K562 (cell line): ENCODE measurements around the gene SMIM12. TPM values are rescaled to one million over a fixed set of nuclear protein-coding genes. Genes with fewer than 3 reads are reported as not detected.

Source experiments
- CBX2 ChIP-seq: fragments of 200-600 bp; sonication (generic); IDR thresholded peaks from one replicate; pipeline ENCODE4 v1.6.1; 2012; ENCODE audit warnings: mild to moderate bottlenecking, low read length, inconsistent platforms; ENCODE audit not compliant: insufficient read depth, poor library complexity, severe bottlenecking
- GATAD2A ChIP-seq: fragments of 450-650 bp; IDR thresholded peaks from 2 replicates; pipeline ENCODE4 v1.6.1; 2017
- HIVEP1 ChIP-seq: fragments of 250-450 bp; sonication (Bioruptor Pico); IDR thresholded peaks from 2 replicates; pipeline ENCODE4 v1.4.0; 2020; ENCODE audit warnings: mild to moderate bottlenecking
- MED1 ChIP-seq: sonication (generic); formaldehyde crosslinking; IDR thresholded peaks from 2 replicates; pipeline ENCODE4 v1.8.1; 2023; ENCODE audit warnings: missing genetic modification reagents, borderline replicate concordance
- SMARCA4 ChIP-seq: fragments of 450-650 bp; IDR thresholded peaks from 2 replicates; pipeline ENCODE4 v1.6.1; 2016
- TBP ChIP-seq: optimal IDR thresholded peaks from 2 replicates; pipeline ENCODE3; 2011; ENCODE audit warnings: low read depth, low read length, improper control_type of control experiment
- ZNF764 ChIP-seq: fragments of 250-450 bp; sonication (Bioruptor Pico); IDR thresholded peaks from 2 replicates; pipeline ENCODE4 v1.4.0; 2020; ENCODE audit warnings: low read depth, mild to moderate bottlenecking, moderate library complexity
- polyA plus RNA-seq, 8 experiments: library from polyadenylated mRNA; depleted of rRNA in 4 of 8; stranded (reverse) in 5 of 8; unstranded in 3 of 8; fragments of >200 nt; fragmentation: Nextera tagmentation in 2 of 8; fragmentation: Illumina TruSeq in 1 of 8; extraction: Ambion mirVana in 2 of 8; extraction: Trizol in 1 of 8; gene quantifications; 2 replicates each; pipeline versions ENCODE4 v1.2.1 to v1.2.3, GENCODE V29; 2011 to 2014; ENCODE audit warnings: inconsistent platforms in 1 of 8, missing spikeins in 1 of 8
- total RNA-seq, 7 experiments: library from RNA; depleted of rRNA in 6 of 7; stranded (reverse); fragments of >200 nt in 6 of 7; fragmentation: Illumina TruSeq in 2 of 7; extraction: Trizol in 2 of 7; gene quantifications; 2 replicates each; pipeline versions ENCODE4 v1.2.1 to v1.2.3, GENCODE V29; 2011 to 2021; ENCODE audit warnings: low replicate concordance in 1 of 7
- TF ChIP-seq, protein P1 (sequence below): fragments of 200-600 bp; sonication (generic); IDR thresholded peaks from one replicate; pipeline ENCODE4 v1.6.1; 2012; ENCODE audit warnings: mild to moderate bottlenecking, low read depth, low read length, inconsistent platforms
- TF ChIP-seq, protein P2 (sequence below): sonication (generic); formaldehyde crosslinking; IDR thresholded peaks from 2 replicates; pipeline ENCODE4 v1.8.1; 2023; ENCODE audit warnings: missing genetic modification reagents, mild to moderate bottlenecking, borderline replicate concordance
- TF ChIP-seq, protein P3 (sequence below): fragments of 450-650 bp; formaldehyde crosslinking; IDR thresholded peaks from 2 replicates; pipeline ENCODE4 v1.4.0; 2022; ENCODE audit warnings: missing genetic modification characterization

Gene SMIM12
- total and polyA plus RNA-seq, 9 of the 15 experiments (the other 6 are each of a cell fraction or from before 2014, with no cell fraction given), result 51.7 to 112 (median 63.9) TPM

DNA sequence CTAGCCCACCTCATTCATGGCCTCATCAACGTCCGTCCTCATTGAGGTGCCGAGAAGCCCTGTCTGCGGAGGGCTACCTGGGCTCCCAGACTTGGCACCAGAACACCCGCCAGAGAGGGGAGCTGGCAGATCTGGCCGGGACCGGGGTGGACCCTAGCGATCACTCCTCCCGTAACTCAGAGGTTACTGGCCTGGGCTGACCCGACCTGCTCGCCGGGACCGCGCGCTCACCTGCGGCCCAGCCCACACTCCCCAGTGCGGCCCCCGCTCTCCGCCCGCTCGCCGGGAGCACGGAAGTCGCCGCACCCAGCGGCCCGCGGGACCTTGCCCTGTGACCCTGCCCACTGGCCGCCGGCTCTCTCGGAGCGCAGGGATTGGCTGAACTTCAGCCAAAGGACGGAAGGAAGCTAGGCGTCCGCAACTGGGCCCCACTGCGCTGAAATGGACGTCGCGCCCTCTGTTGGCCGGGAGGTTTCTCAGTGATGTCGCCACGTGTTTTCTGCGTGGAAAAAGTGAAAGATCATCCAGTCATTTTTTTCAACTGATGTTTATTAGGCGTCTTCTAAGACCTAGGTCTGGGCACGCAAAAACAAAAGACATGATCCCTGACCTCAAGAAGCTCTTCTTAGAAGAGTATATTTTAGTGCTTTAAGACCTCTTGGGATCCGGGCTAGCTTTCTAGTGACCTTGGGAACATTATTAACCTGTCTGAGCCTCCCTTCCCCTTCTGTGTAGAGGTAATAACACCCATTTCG lies at the start of gene SMIM12 (continued):
- TF ChIP-seq, protein P1, sequence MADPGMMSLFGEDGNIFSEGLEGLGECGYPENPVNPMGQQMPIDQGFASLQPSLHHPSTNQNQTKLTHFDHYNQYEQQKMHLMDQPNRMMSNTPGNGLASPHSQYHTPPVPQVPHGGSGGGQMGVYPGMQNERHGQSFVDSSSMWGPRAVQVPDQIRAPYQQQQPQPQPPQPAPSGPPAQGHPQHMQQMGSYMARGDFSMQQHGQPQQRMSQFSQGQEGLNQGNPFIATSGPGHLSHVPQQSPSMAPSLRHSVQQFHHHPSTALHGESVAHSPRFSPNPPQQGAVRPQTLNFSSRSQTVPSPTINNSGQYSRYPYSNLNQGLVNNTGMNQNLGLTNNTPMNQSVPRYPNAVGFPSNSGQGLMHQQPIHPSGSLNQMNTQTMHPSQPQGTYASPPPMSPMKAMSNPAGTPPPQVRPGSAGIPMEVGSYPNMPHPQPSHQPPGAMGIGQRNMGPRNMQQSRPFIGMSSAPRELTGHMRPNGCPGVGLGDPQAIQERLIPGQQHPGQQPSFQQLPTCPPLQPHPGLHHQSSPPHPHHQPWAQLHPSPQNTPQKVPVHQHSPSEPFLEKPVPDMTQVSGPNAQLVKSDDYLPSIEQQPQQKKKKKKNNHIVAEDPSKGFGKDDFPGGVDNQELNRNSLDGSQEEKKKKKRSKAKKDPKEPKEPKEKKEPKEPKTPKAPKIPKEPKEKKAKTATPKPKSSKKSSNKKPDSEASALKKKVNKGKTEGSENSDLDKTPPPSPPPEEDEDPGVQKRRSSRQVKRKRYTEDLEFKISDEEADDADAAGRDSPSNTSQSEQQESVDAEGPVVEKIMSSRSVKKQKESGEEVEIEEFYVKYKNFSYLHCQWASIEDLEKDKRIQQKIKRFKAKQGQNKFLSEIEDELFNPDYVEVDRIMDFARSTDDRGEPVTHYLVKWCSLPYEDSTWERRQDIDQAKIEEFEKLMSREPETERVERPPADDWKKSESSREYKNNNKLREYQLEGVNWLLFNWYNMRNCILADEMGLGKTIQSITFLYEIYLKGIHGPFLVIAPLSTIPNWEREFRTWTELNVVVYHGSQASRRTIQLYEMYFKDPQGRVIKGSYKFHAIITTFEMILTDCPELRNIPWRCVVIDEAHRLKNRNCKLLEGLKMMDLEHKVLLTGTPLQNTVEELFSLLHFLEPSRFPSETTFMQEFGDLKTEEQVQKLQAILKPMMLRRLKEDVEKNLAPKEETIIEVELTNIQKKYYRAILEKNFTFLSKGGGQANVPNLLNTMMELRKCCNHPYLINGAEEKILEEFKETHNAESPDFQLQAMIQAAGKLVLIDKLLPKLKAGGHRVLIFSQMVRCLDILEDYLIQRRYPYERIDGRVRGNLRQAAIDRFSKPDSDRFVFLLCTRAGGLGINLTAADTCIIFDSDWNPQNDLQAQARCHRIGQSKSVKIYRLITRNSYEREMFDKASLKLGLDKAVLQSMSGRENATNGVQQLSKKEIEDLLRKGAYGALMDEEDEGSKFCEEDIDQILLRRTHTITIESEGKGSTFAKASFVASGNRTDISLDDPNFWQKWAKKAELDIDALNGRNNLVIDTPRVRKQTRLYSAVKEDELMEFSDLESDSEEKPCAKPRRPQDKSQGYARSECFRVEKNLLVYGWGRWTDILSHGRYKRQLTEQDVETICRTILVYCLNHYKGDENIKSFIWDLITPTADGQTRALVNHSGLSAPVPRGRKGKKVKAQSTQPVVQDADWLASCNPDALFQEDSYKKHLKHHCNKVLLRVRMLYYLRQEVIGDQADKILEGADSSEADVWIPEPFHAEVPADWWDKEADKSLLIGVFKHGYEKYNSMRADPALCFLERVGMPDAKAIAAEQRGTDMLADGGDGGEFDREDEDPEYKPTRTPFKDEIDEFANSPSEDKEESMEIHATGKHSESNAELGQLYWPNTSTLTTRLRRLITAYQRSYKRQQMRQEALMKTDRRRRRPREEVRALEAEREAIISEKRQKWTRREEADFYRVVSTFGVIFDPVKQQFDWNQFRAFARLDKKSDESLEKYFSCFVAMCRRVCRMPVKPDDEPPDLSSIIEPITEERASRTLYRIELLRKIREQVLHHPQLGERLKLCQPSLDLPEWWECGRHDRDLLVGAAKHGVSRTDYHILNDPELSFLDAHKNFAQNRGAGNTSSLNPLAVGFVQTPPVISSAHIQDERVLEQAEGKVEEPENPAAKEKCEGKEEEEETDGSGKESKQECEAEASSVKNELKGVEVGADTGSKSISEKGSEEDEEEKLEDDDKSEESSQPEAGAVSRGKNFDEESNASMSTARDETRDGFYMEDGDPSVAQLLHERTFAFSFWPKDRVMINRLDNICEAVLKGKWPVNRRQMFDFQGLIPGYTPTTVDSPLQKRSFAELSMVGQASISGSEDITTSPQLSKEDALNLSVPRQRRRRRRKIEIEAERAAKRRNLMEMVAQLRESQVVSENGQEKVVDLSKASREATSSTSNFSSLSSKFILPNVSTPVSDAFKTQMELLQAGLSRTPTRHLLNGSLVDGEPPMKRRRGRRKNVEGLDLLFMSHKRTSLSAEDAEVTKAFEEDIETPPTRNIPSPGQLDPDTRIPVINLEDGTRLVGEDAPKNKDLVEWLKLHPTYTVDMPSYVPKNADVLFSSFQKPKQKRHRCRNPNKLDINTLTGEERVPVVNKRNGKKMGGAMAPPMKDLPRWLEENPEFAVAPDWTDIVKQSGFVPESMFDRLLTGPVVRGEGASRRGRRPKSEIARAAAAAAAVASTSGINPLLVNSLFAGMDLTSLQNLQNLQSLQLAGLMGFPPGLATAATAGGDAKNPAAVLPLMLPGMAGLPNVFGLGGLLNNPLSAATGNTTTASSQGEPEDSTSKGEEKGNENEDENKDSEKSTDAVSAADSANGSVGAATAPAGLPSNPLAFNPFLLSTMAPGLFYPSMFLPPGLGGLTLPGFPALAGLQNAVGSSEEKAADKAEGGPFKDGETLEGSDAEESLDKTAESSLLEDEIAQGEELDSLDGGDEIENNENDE, result no peak
- TF ChIP-seq GATAD2A (no peak), MED1 (CRISPR knock-in tag) (no peak), TBP (peak; percentile 61), CBX2 (no peak), HIVEP1 (no peak), ZNF764 (no peak), SMARCA4 (peak; percentile 34; the same call in 1 of the 2 replicates)
- TF ChIP-seq, protein P2, sequence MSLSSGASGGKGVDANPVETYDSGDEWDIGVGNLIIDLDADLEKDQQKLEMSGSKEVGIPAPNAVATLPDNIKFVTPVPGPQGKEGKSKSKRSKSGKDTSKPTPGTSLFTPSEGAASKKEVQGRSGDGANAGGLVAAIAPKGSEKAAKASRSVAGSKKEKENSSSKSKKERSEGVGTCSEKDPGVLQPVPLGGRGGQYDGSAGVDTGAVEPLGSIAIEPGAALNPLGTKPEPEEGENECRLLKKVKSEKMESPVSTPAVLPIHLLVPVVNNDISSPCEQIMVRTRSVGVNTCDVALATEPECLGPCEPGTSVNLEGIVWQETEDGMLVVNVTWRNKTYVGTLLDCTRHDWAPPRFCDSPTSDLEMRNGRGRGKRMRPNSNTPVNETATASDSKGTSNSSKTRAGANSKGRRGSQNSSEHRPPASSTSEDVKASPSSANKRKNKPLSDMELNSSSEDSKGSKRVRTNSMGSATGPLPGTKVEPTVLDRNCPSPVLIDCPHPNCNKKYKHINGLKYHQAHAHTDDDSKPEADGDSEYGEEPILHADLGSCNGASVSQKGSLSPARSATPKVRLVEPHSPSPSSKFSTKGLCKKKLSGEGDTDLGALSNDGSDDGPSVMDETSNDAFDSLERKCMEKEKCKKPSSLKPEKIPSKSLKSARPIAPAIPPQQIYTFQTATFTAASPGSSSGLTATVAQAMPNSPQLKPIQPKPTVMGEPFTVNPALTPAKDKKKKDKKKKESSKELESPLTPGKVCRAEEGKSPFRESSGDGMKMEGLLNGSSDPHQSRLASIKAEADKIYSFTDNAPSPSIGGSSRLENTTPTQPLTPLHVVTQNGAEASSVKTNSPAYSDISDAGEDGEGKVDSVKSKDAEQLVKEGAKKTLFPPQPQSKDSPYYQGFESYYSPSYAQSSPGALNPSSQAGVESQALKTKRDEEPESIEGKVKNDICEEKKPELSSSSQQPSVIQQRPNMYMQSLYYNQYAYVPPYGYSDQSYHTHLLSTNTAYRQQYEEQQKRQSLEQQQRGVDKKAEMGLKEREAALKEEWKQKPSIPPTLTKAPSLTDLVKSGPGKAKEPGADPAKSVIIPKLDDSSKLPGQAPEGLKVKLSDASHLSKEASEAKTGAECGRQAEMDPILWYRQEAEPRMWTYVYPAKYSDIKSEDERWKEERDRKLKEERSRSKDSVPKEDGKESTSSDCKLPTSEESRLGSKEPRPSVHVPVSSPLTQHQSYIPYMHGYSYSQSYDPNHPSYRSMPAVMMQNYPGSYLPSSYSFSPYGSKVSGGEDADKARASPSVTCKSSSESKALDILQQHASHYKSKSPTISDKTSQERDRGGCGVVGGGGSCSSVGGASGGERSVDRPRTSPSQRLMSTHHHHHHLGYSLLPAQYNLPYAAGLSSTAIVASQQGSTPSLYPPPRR, result no peak
- TF ChIP-seq, protein P3, sequence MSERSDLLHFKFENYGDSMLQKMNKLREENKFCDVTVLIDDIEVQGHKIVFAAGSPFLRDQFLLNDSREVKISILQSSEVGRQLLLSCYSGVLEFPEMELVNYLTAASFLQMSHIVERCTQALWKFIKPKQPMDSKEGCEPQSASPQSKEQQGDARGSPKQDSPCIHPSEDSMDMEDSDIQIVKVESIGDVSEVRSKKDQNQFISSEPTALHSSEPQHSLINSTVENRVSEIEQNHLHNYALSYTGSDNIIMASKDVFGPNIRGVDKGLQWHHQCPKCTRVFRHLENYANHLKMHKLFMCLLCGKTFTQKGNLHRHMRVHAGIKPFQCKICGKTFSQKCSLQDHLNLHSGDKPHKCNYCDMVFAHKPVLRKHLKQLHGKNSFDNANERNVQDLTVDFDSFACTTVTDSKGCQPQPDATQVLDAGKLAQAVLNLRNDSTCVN (CRISPR knock-in tag), result no peak
